ENCODE data around the gene DDX39B.
"Not testable (repeated sequence)": the region's sequence is repeated elsewhere in the genome, so short reads cannot be mapped to it uniquely, and the experiment has no call there.

DDX39B gene

DNA sequence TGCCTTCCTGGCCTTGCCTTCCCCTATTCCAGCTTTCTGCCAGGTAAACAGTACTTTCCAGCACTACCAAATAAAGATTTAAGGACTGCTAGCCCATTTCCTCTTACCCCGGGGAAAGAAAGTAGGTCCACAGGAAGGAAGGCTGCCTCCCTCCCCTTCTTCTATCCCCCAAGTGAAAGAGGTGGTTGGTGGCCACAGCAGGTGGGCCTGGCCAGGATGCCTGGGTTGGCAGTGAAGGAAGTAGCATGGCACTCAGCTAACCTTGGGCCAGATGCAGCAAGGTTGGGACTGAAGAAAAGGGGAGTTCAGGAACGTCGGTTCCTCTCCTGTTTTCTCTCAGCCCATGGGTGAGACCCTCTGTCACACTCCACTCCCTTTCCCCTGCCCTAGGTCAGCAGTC is 14.5 kb upstream of the DDX39B start:
- H3K9ac ChIP-seq (ENCODE audit: low read length), result no peak overlapping the region
- H3K4me1 ChIP-seq (ENCODE audit: control insufficient read depth, insufficient read depth, low read length), result no peaks in the 10 kb centered on the region
- H3K9me3 ChIP-seq (ENCODE audit: control insufficient read depth, low read length), result no peaks in the 10 kb centered on the region

DNA sequence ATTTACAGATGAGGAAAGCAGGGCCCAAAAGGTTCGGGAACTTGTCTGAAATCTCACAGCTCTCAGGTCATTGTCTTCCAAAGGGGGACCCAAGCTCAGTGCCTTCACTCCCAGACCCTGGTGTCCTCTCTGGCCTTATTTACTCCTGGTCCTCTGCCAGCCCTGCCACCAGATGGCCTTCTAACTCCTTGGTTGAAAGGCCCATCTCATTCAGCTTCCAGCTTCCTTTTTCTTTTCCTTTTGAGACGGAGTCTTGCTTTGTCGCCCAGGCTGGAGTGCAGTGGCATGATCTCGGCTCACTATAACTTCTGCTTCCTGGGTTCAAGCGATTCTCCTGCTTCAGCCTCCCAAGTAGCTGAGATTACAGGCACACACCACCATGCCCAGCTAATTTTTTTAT is 9.6 kb upstream of the DDX39B start:
- H3K4me1 ChIP-seq (ENCODE audit: control insufficient read depth, insufficient read depth, low read length), result peaks cover 13% of the 10 kb centered on the region
- not testable (repeated sequence) for H3K36me3 ChIP-seq (ENCODE audit: control insufficient read depth, insufficient read depth, low read length); H3K9ac ChIP-seq (ENCODE audit: low read length)

More for the DNA sequence above, 14.5 kb upstream of the DDX39B start:
- H3K36me3 ChIP-seq (ENCODE audit: control insufficient read depth, insufficient read depth, low read length), result no peaks in the 10 kb centered on the region
- H3K27me3 ChIP-seq (ENCODE audit: control insufficient read depth, insufficient read depth, low read length), result no peaks in the 10 kb centered on the region
- no peak overlapping the region for H3K4me3 ChIP-seq (ENCODE audit: low read length)

DNA sequence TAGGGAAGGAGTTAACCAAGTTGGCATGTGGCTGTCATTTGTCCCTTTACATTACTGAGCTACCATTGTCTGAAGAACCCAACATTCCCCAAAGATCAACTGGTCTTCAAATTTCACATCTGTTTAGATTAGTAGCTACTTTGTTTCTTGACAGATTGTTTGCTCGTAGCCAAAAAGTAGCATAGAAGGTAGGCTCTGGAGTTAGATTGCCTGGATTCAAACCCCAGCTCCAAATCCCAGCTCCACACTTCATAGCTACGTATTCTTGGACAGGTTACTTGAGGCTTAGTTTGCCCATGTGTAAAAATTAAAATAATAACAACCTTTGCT is 6.7 kb upstream of the DDX39B start:
- H3K9ac ChIP-seq (ENCODE audit: low read length), result peak overlapping the region; percentile 91
- H3K9me3 ChIP-seq (ENCODE audit: control insufficient read depth, low read length), result no peaks in the 10 kb centered on the region
- no peaks in the 10 kb centered on the region for H3K27me3 ChIP-seq (ENCODE audit: control insufficient read depth, insufficient read depth, low read length)
- no peaks in the 10 kb centered on the region for H3K36me3 ChIP-seq (ENCODE audit: control insufficient read depth, insufficient read depth, low read length)
- peaks cover 15% of the 10 kb centered on the region for H3K4me1 ChIP-seq (ENCODE audit: control insufficient read depth, insufficient read depth, low read length)
- peak overlapping the region; percentile 20 for H3K4me3 ChIP-seq (ENCODE audit: low read length)

More for the DNA sequence above, 9.6 kb upstream of the DDX39B start:
- H3K27me3 ChIP-seq (ENCODE audit: control insufficient read depth, insufficient read depth, low read length); H3K9me3 ChIP-seq (ENCODE audit: control insufficient read depth, low read length); H3K4me3 ChIP-seq (ENCODE audit: low read length): not testable (repeated sequence)

DNA sequence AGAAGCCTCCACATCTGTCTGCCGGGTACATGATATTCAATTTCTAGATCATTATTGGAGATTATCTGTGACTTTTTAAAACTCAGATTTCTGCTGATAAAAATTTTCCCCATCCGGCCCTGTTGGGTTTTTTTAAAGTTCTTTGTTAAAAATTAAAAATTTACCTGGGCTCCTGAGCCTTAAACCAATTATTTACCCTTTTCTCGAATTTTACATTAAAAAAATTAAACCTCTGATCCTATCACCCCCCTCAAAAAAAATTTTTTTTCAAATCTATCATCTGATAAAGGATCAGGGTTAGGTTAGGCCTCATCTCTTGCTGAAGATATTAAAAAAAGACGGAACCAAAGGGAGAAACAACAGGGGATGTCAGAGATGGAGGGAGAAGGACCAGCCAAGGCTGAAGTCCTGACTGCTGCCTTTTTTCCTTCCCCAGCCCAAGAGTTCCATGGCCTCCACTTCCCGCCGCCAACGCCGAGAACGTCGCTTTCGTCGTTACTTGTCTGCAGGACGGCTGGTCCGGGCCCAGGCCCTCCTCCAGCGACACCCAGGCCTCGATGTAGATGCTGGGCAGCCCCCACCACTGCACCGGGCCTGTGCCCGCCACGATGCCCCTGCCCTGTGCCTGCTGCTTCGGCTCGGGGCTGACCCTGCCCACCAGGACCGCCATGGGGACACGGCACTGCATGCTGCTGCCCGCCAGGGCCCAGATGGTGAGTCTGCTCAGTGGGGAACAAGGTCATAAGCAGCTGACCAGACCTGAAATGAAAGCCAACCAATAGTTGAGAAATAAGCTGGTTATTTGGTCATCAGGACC is 6.1 kb upstream of the DDX39B start:
- H3K4me3 ChIP-seq (ENCODE audit: low read length), result peak overlapping the region; percentile 20
- peak overlapping the region; percentile 91 for H3K9ac ChIP-seq (ENCODE audit: low read length)
- H3K36me3 ChIP-seq (ENCODE audit: control insufficient read depth, insufficient read depth, low read length), result no peaks in the 10 kb centered on the region
- peaks cover 18% of the 10 kb centered on the region for H3K4me1 ChIP-seq (ENCODE audit: control insufficient read depth, insufficient read depth, low read length)
- no peaks in the 10 kb centered on the region for H3K27me3 ChIP-seq (ENCODE audit: control insufficient read depth, insufficient read depth, low read length)
- H3K9me3 ChIP-seq (ENCODE audit: control insufficient read depth, low read length), result no peaks in the 10 kb centered on the region

DNA sequence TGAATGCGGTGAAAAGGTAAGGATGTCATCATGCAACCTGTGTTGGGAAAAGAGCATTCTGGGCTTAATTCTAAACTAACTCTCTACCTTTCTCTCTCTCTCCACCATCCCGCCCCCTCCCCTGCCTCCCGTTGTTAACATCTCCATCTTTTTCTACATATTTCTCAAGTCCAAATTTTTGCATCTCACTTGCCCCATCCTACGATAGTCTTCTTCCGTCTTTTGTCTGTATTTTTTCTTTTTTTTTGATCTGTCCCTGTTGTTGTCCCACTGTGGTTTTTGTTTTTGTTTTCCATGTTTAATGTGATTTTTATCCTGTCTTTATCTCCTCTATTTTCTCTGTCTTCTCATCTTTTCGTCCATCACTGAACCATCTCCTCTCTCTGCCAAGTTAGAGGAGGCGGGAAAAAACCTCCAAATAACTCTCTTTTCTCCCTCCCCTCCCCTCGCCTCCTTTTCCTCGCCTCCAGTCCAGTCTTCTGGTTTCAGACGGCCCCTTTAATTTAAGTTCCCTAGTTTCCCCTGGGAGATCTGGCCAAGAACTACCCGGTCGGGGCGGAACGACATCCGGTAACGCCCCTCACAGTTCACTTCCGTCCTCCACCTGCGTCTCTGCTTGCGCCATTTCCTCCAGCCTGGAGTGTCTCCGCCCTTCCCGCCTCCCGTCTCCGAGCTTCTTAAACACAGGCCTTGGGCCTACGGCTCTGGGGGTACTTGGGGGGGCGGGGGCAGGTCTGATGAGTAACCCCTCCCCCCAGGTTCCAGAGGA is 5.3 kb upstream of the DDX39B start, which contains the start of gene NFKBIL1:
Gene NFKBIL1, plus strand, starts transcription at position 651 of the 769 bp plus-strand sequence. Its CDS starts 87 bp downstream, at position 738.
- Histone ChIP-seq H3K9ac (ENCODE audit: low read length) (peak within 1 kb of the TSS; percentile 91), H3K4me1 (ENCODE audit: control insufficient read depth, insufficient read depth, low read length) (peaks cover 21% of the 10 kb centered on the region), H3K36me3 (ENCODE audit: control insufficient read depth, insufficient read depth, low read length) (no peaks in the 10 kb centered on the region), H3K27me3 (ENCODE audit: control insufficient read depth, insufficient read depth, low read length) (no peaks in the 10 kb centered on the region), H3K4me3 (ENCODE audit: low read length) (peak within 1 kb of the TSS; percentile 20), H3K9me3 (ENCODE audit: control insufficient read depth, low read length) (no peaks in the 10 kb centered on the region)

DNA sequence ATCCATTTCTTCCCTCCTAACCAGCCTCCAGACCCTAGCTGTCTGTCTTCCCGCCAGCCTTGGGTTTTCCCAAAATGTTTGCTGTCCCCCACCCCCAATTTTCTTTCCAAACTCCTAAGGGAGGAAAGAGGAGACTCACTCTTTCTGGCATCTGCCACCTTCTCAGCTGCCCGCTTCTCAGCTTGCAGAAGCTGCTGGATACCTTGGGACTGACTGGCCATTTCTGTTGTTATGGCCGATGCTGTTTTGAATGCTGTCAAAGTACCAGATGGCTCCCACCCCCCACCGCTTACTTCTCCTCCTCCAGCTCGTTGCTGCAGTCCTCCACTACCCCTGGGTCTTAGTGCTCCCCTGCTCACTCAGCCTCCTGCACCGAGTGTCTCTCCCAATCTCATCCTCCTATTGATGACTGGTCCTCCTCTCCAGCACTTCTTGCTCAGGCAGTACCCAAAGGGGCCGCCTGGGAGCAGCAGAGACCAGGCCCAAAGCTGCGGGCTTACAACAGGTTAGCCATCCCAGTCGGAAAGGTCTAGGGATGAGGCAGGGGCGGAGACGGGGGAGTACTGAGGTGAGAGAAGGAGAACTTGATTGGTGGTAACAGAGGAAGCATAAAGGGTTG is 4.6 kb upstream of the DDX39B start, which contains the start of gene ATP6V1G2:
Gene ATP6V1G2, minus strand, starts transcription at position 270 of the 619 bp plus-strand sequence. Its CDS starts 49 bp downstream, at position 221.
- no peaks in the 10 kb centered on the region for H3K36me3 ChIP-seq (ENCODE audit: control insufficient read depth, insufficient read depth, low read length)
- H3K9ac ChIP-seq (ENCODE audit: low read length), result peak within 1 kb of the TSS; percentile 91
- H3K27me3 ChIP-seq (ENCODE audit: control insufficient read depth, insufficient read depth, low read length), result no peaks in the 10 kb centered on the region
- H3K4me1 ChIP-seq (ENCODE audit: control insufficient read depth, insufficient read depth, low read length), result peaks cover 21% of the 10 kb centered on the region
- no peaks in the 10 kb centered on the region for H3K9me3 ChIP-seq (ENCODE audit: control insufficient read depth, low read length)
- peak within 1 kb of the TSS; percentile 20 for H3K4me3 ChIP-seq (ENCODE audit: low read length)

DNA sequence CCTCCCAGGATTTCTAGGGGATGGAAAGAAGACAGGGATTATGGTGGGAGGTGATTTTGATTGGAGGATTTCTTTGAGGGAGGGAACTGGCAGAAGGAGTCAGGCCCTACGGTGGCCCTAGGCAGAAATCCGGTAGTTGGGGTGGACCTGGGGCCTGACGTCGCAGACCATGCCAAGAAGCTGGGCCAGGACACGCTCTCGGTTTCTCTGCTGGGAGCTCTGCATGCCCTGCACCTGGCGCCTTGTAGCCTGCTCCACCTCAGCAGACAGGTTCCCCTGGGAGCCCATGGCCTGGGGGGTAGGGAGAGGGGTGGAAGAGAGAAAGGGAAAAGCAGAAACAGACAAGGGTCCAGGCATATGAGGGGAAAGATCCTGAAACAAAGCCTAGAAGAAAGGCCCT is 3.5 kb upstream of the DDX39B start:
- H3K36me3 ChIP-seq (ENCODE audit: control insufficient read depth, insufficient read depth, low read length), result no peaks in the 10 kb centered on the region
- H3K9ac ChIP-seq (ENCODE audit: low read length), result no peak overlapping the region
- H3K4me3 ChIP-seq (ENCODE audit: low read length), result no peak overlapping the region
- no peaks in the 10 kb centered on the region for H3K27me3 ChIP-seq (ENCODE audit: control insufficient read depth, insufficient read depth, low read length)
- H3K4me1 ChIP-seq (ENCODE audit: control insufficient read depth, insufficient read depth, low read length), result peaks cover 24% of the 10 kb centered on the region
- H3K9me3 ChIP-seq (ENCODE audit: control insufficient read depth, low read length), result no peaks in the 10 kb centered on the region

DNA sequence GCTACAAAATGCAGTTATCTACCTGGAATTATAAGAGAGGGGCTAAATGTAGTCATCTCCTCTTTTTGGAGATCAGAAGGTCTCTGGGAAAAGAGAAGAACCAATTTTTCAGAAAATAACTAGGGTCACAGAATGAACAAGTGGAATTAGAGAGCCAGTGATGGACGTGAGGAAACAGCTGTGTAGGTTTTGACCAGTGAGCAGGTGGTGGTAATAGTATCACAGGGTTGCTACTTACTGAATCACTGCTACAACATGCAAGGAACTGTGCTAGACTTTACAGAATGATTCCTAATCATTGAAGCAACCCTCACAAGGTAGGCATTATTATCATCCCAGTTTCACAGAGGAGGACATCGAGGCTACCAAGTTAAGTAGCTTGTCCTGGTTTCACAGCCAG is 2.9 kb upstream of the DDX39B start:
- H3K36me3 ChIP-seq (ENCODE audit: control insufficient read depth, insufficient read depth, low read length), result no peaks in the 10 kb centered on the region
- peaks cover 30% of the 10 kb centered on the region for H3K4me1 ChIP-seq (ENCODE audit: control insufficient read depth, insufficient read depth, low read length)
- no peaks in the 10 kb centered on the region for H3K27me3 ChIP-seq (ENCODE audit: control insufficient read depth, insufficient read depth, low read length)

DNA sequence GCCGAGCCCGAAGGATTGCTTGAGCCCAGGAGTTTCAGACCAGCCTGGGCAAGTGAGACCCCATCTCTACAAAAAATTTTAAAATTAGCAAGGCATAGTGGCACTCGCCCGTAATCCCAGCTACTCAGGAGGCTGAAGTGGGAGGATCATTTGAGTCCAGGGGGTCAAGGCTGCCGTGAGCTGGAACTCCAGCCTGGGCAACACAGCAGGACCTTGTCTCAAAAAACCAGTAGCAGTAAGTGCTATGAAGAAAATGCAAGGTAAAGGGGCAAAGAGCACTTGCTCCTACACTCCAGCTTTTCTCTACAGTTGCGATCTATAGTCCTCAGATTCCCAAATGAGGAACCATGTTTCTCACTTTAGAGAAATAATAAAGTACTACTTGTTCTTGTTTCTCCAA is 1.8 kb upstream of the DDX39B start:
- H3K9me3 ChIP-seq (ENCODE audit: control insufficient read depth, low read length), result no peaks in the 10 kb centered on the region
- H3K4me1 ChIP-seq (ENCODE audit: control insufficient read depth, insufficient read depth, low read length), result peaks cover 39% of the 10 kb centered on the region
- H3K27me3 ChIP-seq (ENCODE audit: control insufficient read depth, insufficient read depth, low read length), result no peaks in the 10 kb centered on the region
- no peak overlapping the region for H3K9ac ChIP-seq (ENCODE audit: low read length)
- no peak overlapping the region for H3K4me3 ChIP-seq (ENCODE audit: low read length)
- H3K36me3 ChIP-seq (ENCODE audit: control insufficient read depth, insufficient read depth, low read length), result no peaks in the 10 kb centered on the region

More for the DNA sequence above, 2.9 kb upstream of the DDX39B start:
- H3K9ac ChIP-seq (ENCODE audit: low read length), result no peak overlapping the region
- no peaks in the 10 kb centered on the region for H3K9me3 ChIP-seq (ENCODE audit: control insufficient read depth, low read length)
- no peak overlapping the region for H3K4me3 ChIP-seq (ENCODE audit: low read length)

DNA sequence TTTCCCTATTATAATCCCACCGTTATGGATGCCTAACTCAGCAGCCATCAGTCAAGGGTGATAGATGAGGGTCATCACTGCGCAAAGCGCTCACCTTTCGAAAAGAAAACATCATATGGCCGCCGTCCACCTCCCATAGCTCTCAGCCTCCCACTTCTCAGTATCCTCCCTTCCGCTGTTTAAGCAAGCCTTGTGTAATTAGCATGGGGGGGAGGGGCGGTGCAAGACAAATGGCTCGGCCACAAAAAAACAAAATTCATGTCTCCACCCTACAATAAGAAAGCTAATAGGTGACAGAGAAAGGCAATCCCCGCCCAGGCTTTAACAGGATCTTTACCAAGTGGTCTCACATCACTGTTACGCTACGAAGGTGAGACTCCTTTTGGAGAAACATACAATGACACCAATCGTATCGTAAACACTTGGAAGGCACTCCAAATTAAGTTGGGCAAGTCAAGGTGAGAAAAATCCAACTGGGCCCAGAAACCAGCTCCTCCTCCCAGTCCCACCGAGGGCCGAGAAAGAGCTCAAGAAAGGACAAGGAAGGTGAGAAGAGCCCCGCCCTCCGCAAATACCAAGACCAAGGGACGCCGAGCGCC is 645 bp downstream of the DDX39B start:
- Histone ChIP-seq H3K36me3 (ENCODE audit: control insufficient read depth, insufficient read depth, low read length) (peaks cover 2% of the 10 kb centered on the region), H3K9ac (ENCODE audit: low read length) (peak overlapping the region; percentile 90), H3K4me1 (ENCODE audit: control insufficient read depth, insufficient read depth, low read length) (peaks cover 30% of the 10 kb centered on the region), H3K9me3 (ENCODE audit: control insufficient read depth, low read length) (no peaks in the 10 kb centered on the region), H3K4me3 (ENCODE audit: low read length) (peak overlapping the region; percentile 96), H3K27me3 (ENCODE audit: control insufficient read depth, insufficient read depth, low read length) (no peaks in the 10 kb centered on the region)

DNA sequence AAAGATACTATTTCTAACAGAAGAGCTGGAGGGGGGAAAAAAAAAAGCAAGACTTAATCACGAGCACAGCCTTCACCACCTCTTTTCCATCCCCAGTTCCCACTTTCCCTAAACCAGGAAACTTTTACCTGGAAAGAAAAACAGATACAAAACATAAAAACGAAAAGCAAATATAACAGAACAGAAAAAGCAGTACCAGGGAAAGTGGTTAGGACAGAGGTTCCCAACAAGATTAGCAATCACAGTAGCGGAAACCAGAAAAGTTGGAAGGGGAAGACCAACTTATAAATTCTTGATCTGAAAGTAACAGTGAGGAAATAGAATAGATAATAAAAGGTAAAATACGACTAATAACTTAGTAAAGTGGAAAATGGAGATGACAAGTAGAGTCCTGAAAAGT is 1.2 kb downstream of the DDX39B start:
- Histone ChIP-seq H3K4me3 (ENCODE audit: low read length) (peak overlapping the region; percentile 96), H3K9ac (ENCODE audit: low read length) (peak overlapping the region; percentile 90), H3K27me3 (ENCODE audit: control insufficient read depth, insufficient read depth, low read length) (no peaks in the 10 kb centered on the region), H3K9me3 (ENCODE audit: control insufficient read depth, low read length) (no peaks in the 10 kb centered on the region), H3K4me1 (ENCODE audit: control insufficient read depth, insufficient read depth, low read length) (peaks cover 30% of the 10 kb centered on the region), H3K36me3 (ENCODE audit: control insufficient read depth, insufficient read depth, low read length) (peaks cover 7% of the 10 kb centered on the region)

Data from mucosa of stomach (tissue), 1 donor.